GM20000 (cell line): ENCODE results near the gene FUNDC2.
A peak's percentile ranks its signal among the peaks of the same experiment; 100 is the strongest.

ENCODE experiments used
- DNase-seq: peaks from one replicate; pipeline ENCODE4 v3.0.0; 2012; ENCODE audit warnings: low spot score
- TF ChIP-seq, protein P1 (sequence below): IDR thresholded peaks from 2 replicates; pipeline ENCODE4 v1.5.1; 2012; ENCODE audit warnings: mild to moderate bottlenecking, control low read depth; ENCODE audit errors: extremely low read depth, missing control alignments

Gene FUNDC2

DNA sequence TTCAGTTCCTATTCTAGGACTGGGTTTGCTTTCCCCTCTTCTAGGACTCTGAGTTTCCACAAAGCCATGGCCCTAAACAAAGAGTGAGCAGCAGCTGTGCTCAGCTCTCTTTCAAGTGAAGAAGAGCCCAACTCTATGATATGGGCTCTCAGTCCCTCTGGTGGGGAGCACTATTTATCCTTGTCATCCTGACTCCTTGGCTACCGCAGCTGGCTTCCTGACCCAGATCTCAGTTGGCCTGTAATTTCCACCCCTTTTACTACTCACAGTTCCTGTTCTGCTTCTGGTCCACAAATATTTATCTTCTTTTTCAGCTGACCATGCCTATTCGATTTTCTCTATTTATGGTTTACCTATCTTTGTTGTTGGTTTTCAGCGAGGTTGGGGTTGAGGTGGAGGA lies 37.9 kb upstream of the FUNDC2 start:
- no peak for DNase-seq
- TF ChIP-seq, protein P1, sequence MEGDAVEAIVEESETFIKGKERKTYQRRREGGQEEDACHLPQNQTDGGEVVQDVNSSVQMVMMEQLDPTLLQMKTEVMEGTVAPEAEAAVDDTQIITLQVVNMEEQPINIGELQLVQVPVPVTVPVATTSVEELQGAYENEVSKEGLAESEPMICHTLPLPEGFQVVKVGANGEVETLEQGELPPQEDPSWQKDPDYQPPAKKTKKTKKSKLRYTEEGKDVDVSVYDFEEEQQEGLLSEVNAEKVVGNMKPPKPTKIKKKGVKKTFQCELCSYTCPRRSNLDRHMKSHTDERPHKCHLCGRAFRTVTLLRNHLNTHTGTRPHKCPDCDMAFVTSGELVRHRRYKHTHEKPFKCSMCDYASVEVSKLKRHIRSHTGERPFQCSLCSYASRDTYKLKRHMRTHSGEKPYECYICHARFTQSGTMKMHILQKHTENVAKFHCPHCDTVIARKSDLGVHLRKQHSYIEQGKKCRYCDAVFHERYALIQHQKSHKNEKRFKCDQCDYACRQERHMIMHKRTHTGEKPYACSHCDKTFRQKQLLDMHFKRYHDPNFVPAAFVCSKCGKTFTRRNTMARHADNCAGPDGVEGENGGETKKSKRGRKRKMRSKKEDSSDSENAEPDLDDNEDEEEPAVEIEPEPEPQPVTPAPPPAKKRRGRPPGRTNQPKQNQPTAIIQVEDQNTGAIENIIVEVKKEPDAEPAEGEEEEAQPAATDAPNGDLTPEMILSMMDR: no peak

GRCh38 chrX:154990496-154990895 lies 36.1 kb upstream of the FUNDC2 start:
- TF ChIP-seq, protein P1: no peak
- no peak for DNase-seq

- TF ChIP-seq, protein P1: no peak
- DNase-seq: peak; percentile 8
Measured at GRCh38 chrX:154991039-154991438, 35.6 kb upstream of the FUNDC2 start.

DNA sequence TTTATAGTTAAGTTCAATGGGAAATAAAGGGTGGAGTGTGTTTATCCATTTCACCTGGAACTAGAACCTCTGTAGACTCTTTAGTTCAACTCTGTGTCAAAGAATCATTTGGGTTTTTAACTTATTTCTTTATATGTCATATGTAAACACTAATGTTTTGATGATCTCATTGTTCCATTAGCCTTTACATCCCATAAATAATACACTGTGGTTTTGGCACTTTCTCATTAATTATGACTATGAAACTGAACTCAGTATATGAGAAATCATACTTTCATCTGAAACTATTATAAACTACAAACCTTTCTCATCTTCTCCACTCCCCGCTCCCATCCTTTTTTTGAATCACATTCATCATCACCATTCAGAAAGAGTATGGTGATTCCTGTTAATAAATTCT lies 35.2 kb upstream of the FUNDC2 start:
- TF ChIP-seq, protein P1: no peak
- no peak for DNase-seq

DNA sequence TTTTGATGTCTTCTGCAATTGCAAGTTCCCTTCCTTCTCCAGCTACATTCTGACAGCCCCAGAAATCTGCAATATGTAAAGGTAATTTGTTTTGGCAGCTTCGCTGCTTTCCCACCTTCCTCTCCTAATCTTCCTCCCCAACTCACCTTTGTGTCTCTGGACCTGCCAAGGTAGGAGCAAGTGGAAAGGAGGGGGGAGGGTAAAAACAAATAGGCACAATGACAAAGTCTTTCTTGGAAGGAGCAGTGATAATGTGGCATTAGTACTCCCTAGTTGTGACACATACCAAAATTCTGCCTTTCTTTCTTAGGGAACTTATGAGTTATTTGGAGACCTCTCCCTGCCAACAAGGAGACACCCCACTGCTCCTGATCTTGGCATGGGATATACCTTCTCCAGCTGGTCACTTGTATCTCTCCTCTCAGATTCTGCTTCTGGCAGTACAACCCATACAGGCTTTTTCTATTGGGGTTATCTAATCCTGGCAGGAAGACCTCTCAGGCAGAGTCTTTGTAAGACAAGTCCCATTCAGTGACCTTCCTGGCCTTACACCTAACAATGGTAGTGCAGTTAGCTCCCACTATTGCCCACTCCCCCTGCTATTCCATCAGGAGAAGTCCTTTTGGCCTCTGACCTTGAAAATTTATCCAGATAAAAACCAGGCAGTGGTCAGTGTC lies 28.3 kb upstream of the FUNDC2 start:
- no peak for DNase-seq
- TF ChIP-seq, protein P1: no peak

GRCh38 chrX:155000841-155001240 lies 25.8 kb upstream of the FUNDC2 start:
- TF ChIP-seq, protein P1: no peak
- DNase-seq: no peak

DNA sequence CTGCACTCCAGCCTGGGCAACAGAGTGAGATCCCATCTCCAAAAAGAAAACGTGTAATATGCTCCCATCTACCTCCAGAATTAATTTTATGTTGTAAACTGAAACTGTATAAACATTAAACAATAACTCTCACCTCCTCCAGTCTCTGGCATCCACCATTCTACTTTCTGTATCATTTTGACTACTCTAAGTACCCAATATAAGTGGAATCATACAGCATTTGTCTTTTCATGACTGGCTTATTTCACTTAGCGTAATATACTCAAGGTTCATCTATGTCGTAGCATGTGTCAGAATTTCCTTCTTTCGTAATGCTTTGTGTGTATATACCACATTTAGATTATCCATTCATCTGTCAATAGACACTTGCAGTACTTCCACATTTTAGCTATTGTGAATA lies 24.8 kb upstream of the FUNDC2 start:
- DNase-seq: no peak
- TF ChIP-seq, protein P1: no peak
